ENCODE results near the gene RNF225. TPM values are rescaled to one million over a fixed set of nuclear protein-coding genes. Genes with fewer than 3 reads are reported as not detected.

RNF225 gene
- total and polyA plus RNA-seq, 2 of the 13 experiments (the other 11 are each of a cell fraction or from before 2014, with no cell fraction given), result not detected

- TF ChIP-seq CTCF (CRISPR knock-in tag; IDR thresholded peaks at IDR 0.05), result peak; percentile 68
- peak; percentile 17; the same call in 1 of the 2 replicates for TF ChIP-seq SMC3 (IDR thresholded peaks at IDR 0.05; ENCODE audit: low read length)
- peak; percentile 30; the same call in 1 of the 2 replicates for TF ChIP-seq STAG1 (CRISPR knock-in tag; IDR thresholded peaks at IDR 0.05)
- TF ChIP-seq ARID2 (CRISPR knock-in tag; IDR thresholded peaks at IDR 0.05; ENCODE audit: borderline replicate concordance), result 0 out of 2 replicates have a peak, but pooled peaks have one; percentile 46
- TF ChIP-seq ZNF326 (CRISPR knock-in tag; IDR thresholded peaks at IDR 0.05; ENCODE audit: borderline replicate concordance), result no peak
- 0 out of 2 replicates have a peak, but pooled peaks have one; percentile 30 for TF ChIP-seq KDM5B (CRISPR knock-in tag; IDR thresholded peaks at IDR 0.05; ENCODE audit: borderline replicate concordance)
- TF ChIP-seq CC2D1A (CRISPR knock-in tag; IDR thresholded peaks at IDR 0.05), result no peak
- TF ChIP-seq THAP11 (CRISPR knock-in tag; IDR thresholded peaks at IDR 0.05), result peak; percentile 50
- TF ChIP-seq ZNF589 (CRISPR knock-in tag; conservative IDR thresholded peaks at IDR 0.05), result 0 out of 2 replicates have a peak, but pooled peaks have one; percentile 57
- TF ChIP-seq HMGXB4 (CRISPR knock-in tag; IDR thresholded peaks at IDR 0.05; ENCODE audit: borderline replicate concordance in 1 of 2, low read depth in 1 of 2), result peak in 1 of 2 experiments; percentile 9; a peak in 1 of 4 replicates
- TF ChIP-seq ELF4 (CRISPR knock-in tag; IDR thresholded peaks at IDR 0.05; ENCODE audit: borderline replicate concordance), result no peak
- 0 out of 2 replicates have a peak, but pooled peaks have one; percentile 31 for TF ChIP-seq ZNF609 (CRISPR knock-in tag; IDR thresholded peaks at IDR 0.05; ENCODE audit: borderline replicate concordance)
- 0 out of 2 replicates have a peak, but pooled peaks have one; percentile 26 for TF ChIP-seq IRF9 (CRISPR knock-in tag; IDR thresholded peaks at IDR 0.05; ENCODE audit: borderline replicate concordance)
- peak; percentile 54 for TF ChIP-seq RXRA (CRISPR knock-in tag; IDR thresholded peaks at IDR 0.05)
These were observed 11.6 kb downstream of the RNF225 start (continued) for GRCh38 chr19:58406818-58407657.
